Epithelial cell of esophagus (primary cell): Measurements from ENCODE around the gene ME1.

Experiments
- DNase-seq: peaks from one replicate; pipeline ENCODE4 v3.0.0; 2010; ENCODE audit warnings: low read depth
- H3K4me3 ChIP-seq: 2 replicates; pipeline ENCODE4 v1.5.1; 2011; ENCODE audit warnings: mild to moderate bottlenecking, low read length, control low read depth
- CTCF ChIP-seq: IDR thresholded peaks from 2 replicates; pipeline ENCODE4 v1.5.1; 2011; ENCODE audit warnings: low read depth, mild to moderate bottlenecking, low read length, control low read depth, inconsistent platforms; ENCODE audit not compliant: insufficient read depth; ENCODE audit errors: missing control alignments

The ME1 gene

DNA sequence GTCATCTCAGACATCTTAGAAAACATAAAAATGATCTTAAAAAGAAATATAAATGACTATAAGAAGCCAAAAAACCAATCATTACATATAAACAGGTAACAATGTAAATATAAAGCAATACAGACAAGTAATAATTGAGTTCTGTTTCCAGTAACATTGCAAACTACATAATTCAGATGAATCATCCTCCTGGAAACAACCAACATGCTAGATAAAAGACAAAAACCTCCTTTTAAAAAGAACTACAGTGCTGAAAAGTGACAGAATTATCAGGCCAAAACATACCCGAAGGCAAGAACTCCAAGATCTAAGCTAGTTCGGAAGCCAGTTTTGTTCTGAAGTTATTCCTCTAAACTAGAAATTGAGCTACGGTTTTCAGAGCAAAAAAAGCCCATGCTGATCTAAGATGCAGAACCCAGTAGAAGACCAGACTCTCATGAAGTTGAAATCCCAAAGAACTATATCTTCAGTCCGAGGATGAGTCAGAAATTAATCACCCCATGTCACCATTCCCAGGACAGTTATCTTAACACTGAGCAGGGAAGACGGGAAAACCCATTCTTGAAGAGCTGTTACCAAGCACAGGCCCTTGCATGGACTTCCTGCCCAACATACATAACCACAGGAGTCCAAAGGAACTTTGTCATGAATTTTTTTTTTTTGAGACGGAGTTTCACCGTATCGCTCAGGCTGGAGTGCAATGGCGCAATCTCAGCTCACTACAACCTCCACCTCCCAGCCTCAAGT, 247.6 kb downstream of the ME1 start:
- TF ChIP-seq CTCF, result no peak
- DNase-seq, result peak; percentile 94
- H3K4me3 ChIP-seq, result no peak overlapping the region

GRCh38 chr6:83182114-83182513, 248.7 kb downstream of the ME1 start:
- no peak for TF ChIP-seq CTCF
- no peak for DNase-seq
- H3K4me3 ChIP-seq, result no peak overlapping the region

- H3K4me3 ChIP-seq, result no peak overlapping the region
- DNase-seq, result no peak
- no peak for TF ChIP-seq CTCF
Measured at GRCh38 chr6:83180426-83180950, 250.4 kb downstream of the ME1 start.

- no peak for TF ChIP-seq CTCF
- no peak overlapping the region for H3K4me3 ChIP-seq
- DNase-seq, result no peak
Measured at GRCh38 chr6:83176246-83176645, 254.6 kb downstream of the ME1 start.

DNA sequence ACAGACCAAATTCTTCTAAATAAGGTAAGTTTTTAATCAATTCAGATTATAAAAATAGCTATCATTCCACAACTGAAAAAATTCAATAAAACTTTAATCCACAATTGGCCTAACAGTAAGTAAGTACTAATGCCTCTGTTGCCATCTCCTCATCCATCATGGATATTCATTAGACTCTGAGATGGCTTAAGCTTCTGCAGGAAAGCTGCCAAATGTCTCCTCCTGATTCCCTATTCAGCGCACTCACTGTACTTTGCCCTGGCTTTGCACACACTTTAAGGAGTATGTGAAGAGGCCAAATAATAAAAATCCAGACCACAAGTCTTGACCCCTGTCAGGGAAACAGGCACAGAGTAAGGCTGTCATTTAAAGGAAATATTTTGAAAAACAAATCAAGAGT, 261.3 kb downstream of the ME1 start:
- DNase-seq, result no peak
- H3K4me3 ChIP-seq, result no peak overlapping the region
- no peak for TF ChIP-seq CTCF

DNA sequence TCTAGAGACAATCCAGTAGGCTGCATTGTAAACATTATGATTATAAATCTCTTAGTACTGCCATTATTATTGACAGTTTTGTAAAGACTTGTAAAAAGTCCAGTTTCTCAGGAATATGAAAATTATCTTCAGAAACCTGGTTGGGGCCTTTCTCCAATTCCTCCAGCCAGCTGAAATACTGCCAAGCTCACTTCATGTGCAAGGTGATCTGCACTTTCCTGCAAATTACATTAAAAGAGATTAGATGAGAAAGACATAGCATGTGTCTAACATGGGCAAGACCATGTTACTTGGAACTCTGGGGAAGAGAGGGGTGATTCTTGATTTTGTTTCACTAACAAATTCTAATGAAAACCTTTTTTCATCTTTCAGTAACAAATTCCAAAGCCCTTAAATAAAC, 261.7 kb downstream of the ME1 start:
- no peak for DNase-seq
- H3K4me3 ChIP-seq, result no peak overlapping the region
- TF ChIP-seq CTCF, result no peak

DNA sequence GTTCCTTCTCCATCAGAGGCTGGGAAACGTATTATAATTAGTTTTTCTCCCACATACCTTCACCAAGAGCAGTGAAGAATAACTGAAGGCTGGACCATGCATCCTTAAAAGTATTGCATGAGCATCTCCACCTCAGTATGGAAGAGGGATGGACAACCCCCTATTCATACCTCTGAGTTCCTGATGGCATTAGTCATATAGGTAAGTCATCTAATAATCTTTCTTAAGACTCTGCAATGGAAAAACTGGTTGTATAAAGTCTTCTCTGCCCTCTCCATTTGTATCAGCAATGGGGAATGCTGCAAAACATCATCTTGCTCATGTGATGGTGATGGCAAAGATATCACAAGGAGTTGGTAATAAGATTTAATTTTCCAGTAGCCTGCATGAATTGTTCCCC, 262.3 kb downstream of the ME1 start:
- no peak for TF ChIP-seq CTCF
- peak; percentile 73 for DNase-seq
- no peak overlapping the region for H3K4me3 ChIP-seq
